Activated CD8-positive, alpha-beta memory T cell treated with anti-CD3 and anti-CD28 coated beads for 36 hours (primary cell): ENCODE data around the gene MRPL46. TPM values are rescaled to one million over a fixed set of nuclear protein-coding genes. Genes with fewer than 3 reads are reported as not detected.

Source experiments
- total RNA-seq, 2 experiments: library from RNA; stranded (reverse); gene quantifications; one replicate each; pipeline ENCODE4 v1.2.3, GENCODE V29; 2021

Gene MRPL46
- total RNA-seq, 2 experiments from 2014 or later, result 46.9 to 48.5 TPM

Other genes with a start within 250 kb of the MRPL46 start
- not detected for gene NTRK3, start 210.6 kb downstream of the MRPL46 start, total RNA-seq
- 10 to 100 TPM; 76.7 to 78.1 TPM for gene MRPS11, start 320 bp upstream of the MRPL46 start, total RNA-seq
- 1 to 10 TPM; 1.2 to 1.6 TPM for gene DET1, start 79.3 kb upstream of the MRPL46 start, total RNA-seq
- gene AEN, start 154.0 kb upstream of the MRPL46 start, total RNA-seq, result 10 to 100 TPM; 92.9 to 94.3 TPM
- gene ISG20, start 171.6 kb upstream of the MRPL46 start, total RNA-seq, result 10 to 100 TPM; 24.9 to 28.9 TPM